Stomach (tissue), 4 donors: ENCODE data around the gene SACS.

Experiments used
- CTCF ChIP-seq, 7 experiments: fragments of 450-650 bp in 4 of 7; fragments of 200-600 bp in 3 of 7; sonication (generic) in 3 of 7; IDR thresholded peaks; one replicate each; pipeline ENCODE4 v1.5.1; 2016 to 2019; ENCODE audit warnings: antibody characterized with exemption in 7 of 7, control low read depth in 2 of 7, mild to moderate bottlenecking in 1 of 7
- POLR2A ChIP-seq, 4 donors: fragments of 450-650 bp; IDR thresholded peaks; one replicate each; pipeline ENCODE4 v1.6.1; 2016; ENCODE audit warnings: antibody characterized with exemption in 4 of 4, control low read depth in 2 of 4, mild to moderate bottlenecking in 1 of 4, moderate library complexity in 1 of 4
- POLR2AphosphoS5 ChIP-seq, 3 donors: sonication (generic); formaldehyde crosslinking; IDR thresholded peaks; one replicate each; pipeline ENCODE4 v1.6.1; 2016; ENCODE audit warnings: antibody characterized with exemption in 3 of 3

GRCh38 chr13:23354520-23354919 is 79.0 kb downstream of the SACS start:
- no peak for TF ChIP-seq CTCF (IDR thresholded peaks at IDR 0.05)
- TF ChIP-seq POLR2A (IDR thresholded peaks at IDR 0.05) = no peak
- no peak for TF ChIP-seq POLR2AphosphoS5 (IDR thresholded peaks at IDR 0.05)
